SK-N-SH (cell line): Measurements from ENCODE around the gene CHD6. TPM values are rescaled to one million over a fixed set of nuclear protein-coding genes. Genes with fewer than 3 reads are reported as not detected.

Source experiments
- CTCF ChIA-PET: fragments of 300-600, 350-600 bp; formaldehyde crosslinking; extraction: SDS; loops from one replicate; lab custom pipeline; 2021; lab: Yijun Ruan, JAX
- POLR2A ChIA-PET: fragments of 350-600 bp; sonication (Branson Sonifier 250); formaldehyde crosslinking; extraction: SDS; loops from one replicate; lab custom pipeline; 2020; ENCODE audit warnings: antibody characterized with exemption, inconsistent platforms; lab: Yijun Ruan, JAX
- DNase-seq: peaks from one replicate; pipeline ENCODE4 v3.0.0; 2012
- H2AFZ ChIP-seq: fragments of 200-600 bp; sonication (generic); 2 replicates; pipeline ENCODE4 v1.8.1; 2016; ENCODE audit warnings: antibody characterized with exemption, mild to moderate bottlenecking, low read depth
- H3F3A ChIP-seq: fragments of 200-600 bp; sonication (generic); replicated peaks from 2 replicates; pipeline ENCODE3; 2016; ENCODE audit warnings: antibody characterized with exemption, mild to moderate bottlenecking; ENCODE audit not compliant: insufficient read depth
- H3K27ac ChIP-seq, 2 experiments: fragments of 200-500 bp in 1 of 2; fragments of 200-600 bp in 1 of 2; sonication (Bioruptor generic) in 1 of 2; sonication (generic), shearing (Covaris generic) in 1 of 2; 2 replicates each; pipeline versions ENCODE4 v1.5.1 to v1.6.1; 2014 to 2016; ENCODE audit warnings: low read depth in 2 of 2, inconsistent platforms in 1 of 2, low read length in 1 of 2, mild to moderate bottlenecking in 1 of 2, mixed read lengths in 1 of 2
- H3K27me3 ChIP-seq: fragments of 200-600 bp; sonication (generic), shearing (Covaris generic); 2 replicates; pipeline ENCODE4 v1.6.1; 2016; ENCODE audit warnings: mixed run types; ENCODE audit not compliant: insufficient read depth
- H3K36me3 ChIP-seq, 2 experiments: fragments of 200-500 bp in 1 of 2; fragments of 200-600 bp in 1 of 2; sonication (Bioruptor generic) in 1 of 2; sonication (generic) in 1 of 2; replicated peaks in 1 of 2; 2 replicates each; pipeline versions ENCODE3 to v1.5.1; 2014 to 2016; ENCODE audit warnings: low read length in 1 of 2, mild to moderate bottlenecking in 1 of 2; ENCODE audit not compliant: insufficient read depth in 2 of 2, control insufficient read depth in 1 of 2
- H3K4me1 ChIP-seq, 2 experiments: fragments of 200-500 bp in 1 of 2; fragments of 200-600 bp in 1 of 2; sonication (Bioruptor generic) in 1 of 2; sonication (generic), shearing (Covaris generic) in 1 of 2; 2 replicates each; pipeline versions ENCODE4 v1.5.1 to v1.6.1; 2014 to 2016; ENCODE audit warnings: low read depth in 1 of 2, low read length in 1 of 2, mixed run types in 1 of 2; ENCODE audit not compliant: insufficient read depth in 2 of 2, control insufficient read depth in 1 of 2
- H3K4me2 ChIP-seq: fragments of 200-600 bp; sonication (generic), shearing (Covaris generic); 2 replicates; pipeline ENCODE4 v1.6.1; 2017; ENCODE audit warnings: mixed run types
- H3K4me3 ChIP-seq, 2 experiments: fragments of 200-500 bp in 1 of 2; fragments of 200-600 bp in 1 of 2; sonication (Bioruptor generic) in 1 of 2; sonication (generic), shearing (Covaris generic) in 1 of 2; 2 replicates each; pipeline versions ENCODE4 v1.5.1 to v1.8.1; 2014 to 2016; ENCODE audit warnings: low read depth in 2 of 2, inconsistent platforms in 1 of 2, low read length in 1 of 2, mild to moderate bottlenecking in 1 of 2, mixed read lengths in 1 of 2, moderate library complexity in 1 of 2
- H3K79me2 ChIP-seq: fragments of 200-600 bp; sonication (generic); 2 replicates; pipeline ENCODE4 v1.8.1; 2017; ENCODE audit warnings: mild to moderate bottlenecking; ENCODE audit not compliant: insufficient read depth
- H3K9ac ChIP-seq: fragments of 200-600 bp; sonication (generic); 2 replicates; pipeline ENCODE4 v1.6.1; 2017; ENCODE audit warnings: mixed run types
- H3K9me2 ChIP-seq: fragments of 200-600 bp; sonication (generic); 2 replicates; pipeline ENCODE4 v1.6.1; 2017; ENCODE audit warnings: mixed run types
- H3K9me3 ChIP-seq: fragments of 200-600 bp; sonication (generic); 2 replicates; pipeline ENCODE4 v1.6.1; 2017; ENCODE audit warnings: mixed run types, mild to moderate bottlenecking, moderate library complexity
- H4K20me1 ChIP-seq: fragments of 200-600 bp; sonication (generic); 2 replicates; pipeline ENCODE4 v1.6.1; 2017; ENCODE audit warnings: mild to moderate bottlenecking, mixed run types; ENCODE audit not compliant: insufficient read depth
- CHD2 ChIP-seq: fragments of 150-350 bp; IDR thresholded peaks from 2 replicates; pipeline ENCODE4 v1.6.1; 2018; ENCODE audit warnings: low read length; ENCODE audit not compliant: partially characterized antibody
- EP300 ChIP-seq, 2 experiments: IDR thresholded peaks; 2 replicates each; pipeline versions ENCODE4 v1.4.0 to v1.6.1; 2012; ENCODE audit warnings: borderline replicate concordance in 1 of 2, low read depth in 1 of 2, low read length in 1 of 2
- FOSL2 ChIP-seq: IDR thresholded peaks from 2 replicates; pipeline ENCODE4 v1.4.0; 2012; ENCODE audit warnings: low read depth, mild to moderate bottlenecking, moderate library complexity, borderline replicate concordance
- FOXJ3 ChIP-seq: sonication (generic); formaldehyde crosslinking; IDR thresholded peaks from 2 replicates; pipeline ENCODE4 v1.5.1; 2020; ENCODE audit warnings: mild to moderate bottlenecking, missing genetic modification reagents
- GABPA ChIP-seq: IDR thresholded peaks from 2 replicates; pipeline ENCODE4 v1.4.0; 2012; ENCODE audit warnings: low read depth, mild to moderate bottlenecking
- MXI1 ChIP-seq: IDR thresholded peaks from 2 replicates; pipeline ENCODE4 v1.6.1; 2012; ENCODE audit warnings: mild to moderate bottlenecking, low read depth, low read length, improper control_type of control experiment
- NFIC ChIP-seq: IDR thresholded peaks from 2 replicates; pipeline ENCODE4 v1.4.0; 2012; ENCODE audit warnings: borderline replicate concordance
- POLR2AphosphoS5 ChIP-seq: IDR thresholded peaks from 2 replicates; pipeline ENCODE4 v1.6.1; 2012; ENCODE audit warnings: low read depth, low read length
- RAD21 ChIP-seq: IDR thresholded peaks from 2 replicates; pipeline ENCODE4 v1.6.1; 2012; ENCODE audit warnings: mild to moderate bottlenecking, low read length
- RCOR1 ChIP-seq: fragments of 150-350 bp; IDR thresholded peaks from 2 replicates; pipeline ENCODE4 v1.6.1; 2017; ENCODE audit warnings: antibody characterized with exemption, low read length
- RFX5 ChIP-seq: IDR thresholded peaks from 2 replicates; pipeline ENCODE4 v1.6.1; 2012; ENCODE audit warnings: mild to moderate bottlenecking, improper control_type of control experiment, low read length
- RXRA ChIP-seq: IDR thresholded peaks from 2 replicates; pipeline ENCODE4 v1.4.0; 2012; ENCODE audit warnings: low read depth, mild to moderate bottlenecking, borderline replicate concordance
- SMC3 ChIP-seq: IDR thresholded peaks from 2 replicates; pipeline ENCODE4 v1.6.1; 2012; ENCODE audit warnings: low read depth, low read length, improper control_type of control experiment
- TCF12 ChIP-seq: IDR thresholded peaks from 2 replicates; pipeline ENCODE4 v1.4.0; 2012
- TEAD4 ChIP-seq: IDR thresholded peaks from 2 replicates; pipeline ENCODE4 v1.4.0; 2012; ENCODE audit warnings: mild to moderate bottlenecking, borderline replicate concordance; ENCODE audit not compliant: insufficient read depth
- YY1 ChIP-seq: IDR thresholded peaks from 2 replicates; pipeline ENCODE4 v1.4.0; 2012; ENCODE audit warnings: low read depth, mild to moderate bottlenecking
- WGBS: methylation state at CpG from one replicate; pipeline ENCODE4 v1.1.6; 2017; ENCODE audit warnings: low lambda C conversion rate; 5-methylcytosine and 5-hydroxymethylcytosine counted together
- polyA plus RNA-seq, 3 experiments: library from polyadenylated mRNA; depleted of rRNA; stranded (reverse); fragments of >200 nt; gene quantifications; 2 replicates each; pipeline ENCODE4 v1.2.3, GENCODE V29; 2012
- TF ChIP-seq, protein P1 (sequence below): IDR thresholded peaks from 2 replicates; pipeline ENCODE4 v1.4.0; 2012; ENCODE audit warnings: low read depth, borderline replicate concordance
- TF ChIP-seq, protein P2 (sequence below): fragments of 150-350 bp; IDR thresholded peaks from 2 replicates; pipeline ENCODE4 v1.6.1; 2016; ENCODE audit warnings: mild to moderate bottlenecking, low read depth, low read length
- TF ChIP-seq, protein P3 (sequence below): IDR thresholded peaks from 2 replicates; pipeline ENCODE4 v1.4.0; 2012; ENCODE audit warnings: low read depth, borderline replicate concordance
- TF ChIP-seq, protein P4 (sequence below): IDR thresholded peaks from 2 replicates; pipeline ENCODE4; 2012

CHD6 gene
- polyA plus RNA-seq, 1 of the 3 experiments (the other 2 are of a cell fraction), result 7.1 TPM

DNA sequence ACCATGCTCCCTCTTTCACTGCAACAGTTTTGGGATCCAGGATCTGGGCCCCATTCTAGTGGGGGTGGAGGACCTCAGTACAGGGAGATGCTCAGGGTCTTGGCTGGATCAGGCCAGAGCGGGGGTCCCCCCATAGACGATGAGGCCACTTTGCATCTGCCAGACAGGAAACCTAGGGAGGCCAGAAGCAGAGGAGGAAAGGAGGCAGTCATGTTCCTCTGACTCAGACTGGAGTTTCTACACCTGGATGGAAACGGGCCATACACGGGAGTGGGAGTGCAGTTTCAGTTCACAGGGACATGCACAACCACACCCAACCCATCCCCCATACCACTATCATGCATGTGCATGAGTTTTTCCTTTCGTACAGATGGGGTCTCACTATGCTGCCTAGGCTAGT is 248.0 kb downstream of the CHD6 start (continued):
- TF ChIP-seq TEAD4 (no peak), SMC3 (no peak), RAD21 (no peak), GABPA (no peak), RXRA (no peak)
- TF ChIP-seq, protein P1, sequence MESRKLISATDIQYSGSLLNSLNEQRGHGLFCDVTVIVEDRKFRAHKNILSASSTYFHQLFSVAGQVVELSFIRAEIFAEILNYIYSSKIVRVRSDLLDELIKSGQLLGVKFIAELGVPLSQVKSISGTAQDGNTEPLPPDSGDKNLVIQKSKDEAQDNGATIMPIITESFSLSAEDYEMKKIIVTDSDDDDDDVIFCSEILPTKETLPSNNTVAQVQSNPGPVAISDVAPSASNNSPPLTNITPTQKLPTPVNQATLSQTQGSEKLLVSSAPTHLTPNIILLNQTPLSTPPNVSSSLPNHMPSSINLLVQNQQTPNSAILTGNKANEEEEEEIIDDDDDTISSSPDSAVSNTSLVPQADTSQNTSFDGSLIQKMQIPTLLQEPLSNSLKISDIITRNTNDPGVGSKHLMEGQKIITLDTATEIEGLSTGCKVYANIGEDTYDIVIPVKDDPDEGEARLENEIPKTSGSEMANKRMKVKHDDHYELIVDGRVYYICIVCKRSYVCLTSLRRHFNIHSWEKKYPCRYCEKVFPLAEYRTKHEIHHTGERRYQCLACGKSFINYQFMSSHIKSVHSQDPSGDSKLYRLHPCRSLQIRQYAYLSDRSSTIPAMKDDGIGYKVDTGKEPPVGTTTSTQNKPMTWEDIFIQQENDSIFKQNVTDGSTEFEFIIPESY, result no peak
- TF ChIP-seq, all 33 proteins: peak for 0

DNA sequence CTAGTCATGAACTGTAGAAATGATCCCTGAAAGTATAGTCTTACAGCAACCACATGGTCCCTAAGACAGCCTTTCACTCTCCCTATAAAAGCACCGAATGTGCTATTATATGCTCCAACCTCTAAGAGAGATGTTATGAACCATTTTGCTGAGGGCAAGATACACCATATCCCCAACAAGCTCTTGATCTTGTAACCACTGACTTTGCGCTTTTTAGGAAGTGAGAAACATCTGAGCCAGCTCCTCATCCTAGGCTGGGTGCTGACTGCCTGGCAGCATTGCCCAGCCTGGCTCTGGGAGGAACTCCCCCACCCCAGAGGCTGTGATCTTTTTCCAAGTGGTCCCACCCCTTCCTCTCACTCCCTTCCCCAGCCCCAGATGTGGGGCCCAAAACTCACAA is 248.5 kb downstream of the CHD6 start:
- peaks cover 48% of the 10 kb centered on the region for H3K27me3 ChIP-seq
- no peaks in the 10 kb centered on the region for H3K9me3 ChIP-seq
- no peak overlapping the region for H2AFZ ChIP-seq
- no peaks in the 10 kb centered on the region for H4K20me1 ChIP-seq
- H3K36me3 ChIP-seq, result no peaks in the 10 kb centered on the region
- no peak overlapping the region for H3K4me2 ChIP-seq
- peaks cover 0 to 16% of the 10 kb centered on the region in 2 experiments; a peak in 1 of 4 replicates for H3K4me1 ChIP-seq
- 48% methylated on average over 2 of the region's 2 CpGs for WGBS
- no peak overlapping the region for H3K27ac ChIP-seq
- H3K9me2 ChIP-seq, result no peaks in the 10 kb centered on the region
- no peak for DNase-seq
- ChIA-PET POLR2A (no interaction called here), CTCF (interaction anchor here (0.9 to 1.6 kb wide), 4 partner anchors 9 to 401 kb away, joined by 3 to 4 read pairs (median 4); no protein-coding TSS in a partner anchor)
- no peak overlapping the region for H3K4me3 ChIP-seq
- H3F3A ChIP-seq, result no peaks in the 10 kb centered on the region
- no peak overlapping the region for H3K9ac ChIP-seq
- TF ChIP-seq POLR2AphosphoS5 (no peak), TCF12 (no peak), SMC3 (no peak), RCOR1 (no peak), FOSL2 (no peak), EP300 (IDR thresholded peaks at IDR 0.05; ENCODE audit: borderline replicate concordance in 1 of 2, low read depth in 1 of 2, low read length in 1 of 2) (no peak), CHD2 (no peak), TEAD4 (no peak), RFX5 (no peak), MXI1 (no peak), FOXJ3 (CRISPR knock-in tag) (no peak), YY1 (no peak), NFIC (no peak)
- TF ChIP-seq, protein P2, sequence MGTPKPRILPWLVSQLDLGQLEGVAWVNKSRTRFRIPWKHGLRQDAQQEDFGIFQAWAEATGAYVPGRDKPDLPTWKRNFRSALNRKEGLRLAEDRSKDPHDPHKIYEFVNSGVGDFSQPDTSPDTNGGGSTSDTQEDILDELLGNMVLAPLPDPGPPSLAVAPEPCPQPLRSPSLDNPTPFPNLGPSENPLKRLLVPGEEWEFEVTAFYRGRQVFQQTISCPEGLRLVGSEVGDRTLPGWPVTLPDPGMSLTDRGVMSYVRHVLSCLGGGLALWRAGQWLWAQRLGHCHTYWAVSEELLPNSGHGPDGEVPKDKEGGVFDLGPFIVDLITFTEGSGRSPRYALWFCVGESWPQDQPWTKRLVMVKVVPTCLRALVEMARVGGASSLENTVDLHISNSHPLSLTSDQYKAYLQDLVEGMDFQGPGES, result no peak
- TF ChIP-seq, protein P3, sequence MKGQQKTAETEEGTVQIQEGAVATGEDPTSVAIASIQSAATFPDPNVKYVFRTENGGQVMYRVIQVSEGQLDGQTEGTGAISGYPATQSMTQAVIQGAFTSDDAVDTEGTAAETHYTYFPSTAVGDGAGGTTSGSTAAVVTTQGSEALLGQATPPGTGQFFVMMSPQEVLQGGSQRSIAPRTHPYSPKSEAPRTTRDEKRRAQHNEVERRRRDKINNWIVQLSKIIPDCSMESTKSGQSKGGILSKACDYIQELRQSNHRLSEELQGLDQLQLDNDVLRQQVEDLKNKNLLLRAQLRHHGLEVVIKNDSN, result no peak
- TF ChIP-seq, protein P4, sequence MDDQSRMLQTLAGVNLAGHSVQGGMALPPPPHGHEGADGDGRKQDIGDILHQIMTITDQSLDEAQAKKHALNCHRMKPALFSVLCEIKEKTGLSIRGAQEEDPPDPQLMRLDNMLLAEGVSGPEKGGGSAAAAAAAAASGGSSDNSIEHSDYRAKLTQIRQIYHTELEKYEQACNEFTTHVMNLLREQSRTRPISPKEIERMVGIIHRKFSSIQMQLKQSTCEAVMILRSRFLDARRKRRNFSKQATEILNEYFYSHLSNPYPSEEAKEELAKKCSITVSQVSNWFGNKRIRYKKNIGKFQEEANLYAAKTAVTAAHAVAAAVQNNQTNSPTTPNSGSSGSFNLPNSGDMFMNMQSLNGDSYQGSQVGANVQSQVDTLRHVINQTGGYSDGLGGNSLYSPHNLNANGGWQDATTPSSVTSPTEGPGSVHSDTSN, result no peak
- no peaks in the 10 kb centered on the region for H3K79me2 ChIP-seq
